ENCODE results near the gene BCAT1. TPM values are rescaled to one million over a fixed set of nuclear protein-coding genes. Genes with fewer than 3 reads are reported as not detected.

Gene BCAT1
- total and polyA plus RNA-seq, 9 of the 15 experiments (the other 6 are each of a cell fraction or from before 2014, with no cell fraction given): 38.5 to 157 (median 66.8) TPM

GRCh38 chr12:24979329-24979728 lies 30.4 kb upstream of the BCAT1 start (continued):
- TF ChIP-seq, protein P1, sequence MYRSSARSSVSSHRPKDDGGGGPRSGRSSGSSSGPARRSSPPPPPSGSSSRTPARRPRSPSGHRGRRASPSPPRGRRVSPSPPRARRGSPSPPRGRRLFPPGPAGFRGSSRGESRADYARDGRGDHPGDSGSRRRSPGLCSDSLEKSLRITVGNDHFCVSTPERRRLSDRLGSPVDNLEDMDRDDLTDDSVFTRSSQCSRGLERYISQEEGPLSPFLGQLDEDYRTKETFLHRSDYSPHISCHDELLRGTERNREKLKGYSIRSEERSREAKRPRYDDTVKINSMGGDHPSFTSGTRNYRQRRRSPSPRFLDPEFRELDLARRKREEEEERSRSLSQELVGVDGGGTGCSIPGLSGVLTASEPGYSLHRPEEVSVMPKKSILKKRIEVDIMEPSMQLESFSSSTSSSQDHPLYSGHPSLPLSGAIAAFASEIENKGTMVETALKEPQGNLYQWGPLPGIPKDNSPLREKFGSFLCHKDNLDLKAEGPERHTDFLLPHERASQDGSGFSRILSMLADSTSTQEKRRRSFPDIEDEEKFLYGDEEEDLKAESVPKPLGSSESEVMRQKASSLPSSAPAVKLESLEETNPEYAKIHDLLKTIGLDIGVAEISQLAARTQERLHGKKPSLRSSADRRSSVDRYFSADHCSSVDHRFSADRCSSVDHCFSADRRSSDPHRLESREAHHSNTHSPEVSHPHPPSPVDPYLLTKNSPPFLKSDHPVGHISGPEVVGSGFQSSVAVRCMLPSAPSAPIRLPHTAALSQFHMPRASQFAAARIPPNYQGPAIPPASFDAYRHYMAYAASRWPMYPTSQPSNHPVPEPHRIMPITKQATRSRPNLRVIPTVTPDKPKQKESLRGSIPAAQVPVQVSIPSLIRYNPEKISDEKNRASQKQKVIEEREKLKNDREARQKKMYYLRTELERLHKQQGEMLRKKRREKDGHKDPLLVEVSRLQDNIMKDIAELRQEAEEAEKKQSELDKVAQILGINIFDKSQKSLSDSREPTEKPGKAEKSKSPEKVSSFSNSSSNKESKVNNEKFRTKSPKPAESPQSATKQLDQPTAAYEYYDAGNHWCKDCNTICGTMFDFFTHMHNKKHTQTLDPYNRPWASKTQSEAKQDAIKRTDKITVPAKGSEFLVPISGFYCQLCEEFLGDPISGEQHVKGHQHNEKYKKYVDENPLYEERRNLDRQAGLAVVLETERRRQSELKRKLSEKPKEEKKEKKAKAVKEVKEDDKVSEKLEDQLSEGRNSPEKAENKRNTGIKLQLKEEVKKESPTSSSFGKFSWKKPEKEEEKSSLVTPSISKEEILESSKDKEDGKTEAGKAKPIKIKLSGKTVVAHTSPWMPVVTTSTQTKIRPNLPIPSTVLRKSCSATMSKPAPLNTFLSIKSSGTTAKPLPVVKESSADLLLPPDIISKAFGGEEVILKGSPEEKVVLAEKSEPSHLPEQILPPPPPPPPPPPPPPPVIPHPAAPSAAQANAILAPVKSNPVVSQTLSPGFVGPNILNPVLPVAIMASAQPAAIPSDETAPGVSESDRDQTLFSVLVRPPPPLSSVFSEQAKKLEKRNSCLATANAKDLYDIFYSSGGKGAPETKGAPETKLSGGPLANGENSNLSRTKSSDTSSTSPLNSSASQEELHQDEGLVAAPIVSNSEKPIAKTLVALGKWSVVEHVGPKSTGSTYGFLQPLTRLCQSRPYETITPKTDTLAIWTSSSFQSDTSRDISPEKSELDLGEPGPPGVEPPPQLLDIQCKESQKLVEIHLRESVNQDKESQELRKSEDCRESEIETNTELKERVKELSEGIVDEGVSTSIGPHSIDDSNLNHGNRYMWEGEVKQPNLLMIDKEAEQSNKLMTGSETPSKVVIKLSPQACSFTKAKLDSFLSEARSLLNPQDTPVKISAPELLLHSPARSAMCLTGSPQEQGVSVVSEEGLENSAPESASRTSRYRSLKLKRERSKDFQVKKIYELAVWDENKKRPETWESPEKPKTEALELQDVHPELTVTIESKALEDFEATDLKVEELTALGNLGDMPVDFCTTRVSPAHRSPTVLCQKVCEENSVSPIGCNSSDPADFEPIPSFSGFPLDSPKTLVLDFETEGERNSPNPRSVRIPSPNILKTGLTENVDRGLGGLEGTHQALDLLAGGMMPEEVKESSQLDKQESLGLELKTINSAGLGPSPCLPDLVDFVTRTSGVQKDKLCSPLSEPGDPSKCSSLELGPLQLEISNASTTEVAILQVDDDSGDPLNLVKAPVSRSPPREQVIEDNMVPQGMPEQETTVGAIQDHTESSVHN (IDR thresholded peaks at IDR 0.05; ENCODE audit: borderline replicate concordance in 1 of 2, low read depth in 1 of 2): no peak
- TF ChIP-seq SPI1 (IDR thresholded peaks at IDR 0.05; ENCODE audit: borderline replicate concordance, low read depth, low read length) (peak; percentile 36; the same call in 1 of the 2 replicates), WHSC1 (IDR thresholded peaks at IDR 0.05; ENCODE audit: low read length) (no peak), KDM2B (CRISPR knock-in tag; IDR thresholded peaks at IDR 0.05) (no peak), SIN3B (IDR thresholded peaks at IDR 0.05; ENCODE audit: low read depth) (no peak), NUFIP1 (IDR thresholded peaks at IDR 0.05; ENCODE audit: partially characterized antibody) (no peak), ZNF23 (CRISPR knock-in tag; IDR thresholded peaks at IDR 0.05) (no peak), ZNF77 (CRISPR knock-in tag; IDR thresholded peaks at IDR 0.05) (no peak), ZNF589 (CRISPR knock-in tag; IDR thresholded peaks at IDR 0.05; ENCODE audit: low read depth) (no peak), CTCFL (IDR thresholded peaks at IDR 0.05; ENCODE audit: borderline replicate concordance, insufficient read depth, low read depth, low read length, poor library complexity, severe bottlenecking) (no peak), RBM17 (IDR thresholded peaks at IDR 0.05; ENCODE audit: borderline replicate concordance, low read depth, low read length) (no peak), TRIM24 (IDR thresholded peaks at IDR 0.05) (no peak), NCOR1 (IDR thresholded peaks at IDR 0.05) (no peak), MAFK (IDR thresholded peaks at IDR 0.05; ENCODE audit: low read length) (peak; percentile 73), HNRNPUL1 (IDR thresholded peaks at IDR 0.05; ENCODE audit: low read length) (no peak)
- TF ChIP-seq, protein P2, sequence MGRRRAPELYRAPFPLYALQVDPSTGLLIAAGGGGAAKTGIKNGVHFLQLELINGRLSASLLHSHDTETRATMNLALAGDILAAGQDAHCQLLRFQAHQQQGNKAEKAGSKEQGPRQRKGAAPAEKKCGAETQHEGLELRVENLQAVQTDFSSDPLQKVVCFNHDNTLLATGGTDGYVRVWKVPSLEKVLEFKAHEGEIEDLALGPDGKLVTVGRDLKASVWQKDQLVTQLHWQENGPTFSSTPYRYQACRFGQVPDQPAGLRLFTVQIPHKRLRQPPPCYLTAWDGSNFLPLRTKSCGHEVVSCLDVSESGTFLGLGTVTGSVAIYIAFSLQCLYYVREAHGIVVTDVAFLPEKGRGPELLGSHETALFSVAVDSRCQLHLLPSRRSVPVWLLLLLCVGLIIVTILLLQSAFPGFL (CRISPR knock-in tag; IDR thresholded peaks at IDR 0.05): no peak
- TF ChIP-seq, protein P3, sequence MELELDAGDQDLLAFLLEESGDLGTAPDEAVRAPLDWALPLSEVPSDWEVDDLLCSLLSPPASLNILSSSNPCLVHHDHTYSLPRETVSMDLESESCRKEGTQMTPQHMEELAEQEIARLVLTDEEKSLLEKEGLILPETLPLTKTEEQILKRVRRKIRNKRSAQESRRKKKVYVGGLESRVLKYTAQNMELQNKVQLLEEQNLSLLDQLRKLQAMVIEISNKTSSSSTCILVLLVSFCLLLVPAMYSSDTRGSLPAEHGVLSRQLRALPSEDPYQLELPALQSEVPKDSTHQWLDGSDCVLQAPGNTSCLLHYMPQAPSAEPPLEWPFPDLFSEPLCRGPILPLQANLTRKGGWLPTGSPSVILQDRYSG (tag; conservative IDR thresholded peaks at IDR 0.05; ENCODE audit: low read depth): no peak
